ENCODE data around the gene CCL21.

CCL21 gene

GRCh38 chr9:34665381-34666250 is 44.3 kb downstream of the CCL21 start:
- peak; percentile 78 for DNase-seq

DNA sequence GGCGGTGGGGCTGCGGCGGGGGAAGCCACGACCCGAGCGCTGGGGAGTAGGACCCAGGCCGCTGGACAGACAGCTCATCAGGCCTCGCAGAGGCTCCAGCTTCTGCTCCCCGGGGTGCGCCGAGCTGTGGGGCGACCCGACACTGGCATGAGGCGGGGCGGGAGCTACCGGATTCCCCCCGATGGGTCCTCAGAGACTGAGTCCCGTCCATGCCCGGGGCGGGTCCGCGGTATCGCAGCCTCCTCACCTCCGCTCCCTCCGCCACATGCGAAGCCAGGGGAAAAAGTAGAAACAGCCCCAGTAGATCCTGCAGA is 44.9 kb downstream of the CCL21 start:
- DNase-seq: no peak

GRCh38 chr9:34664281-34665066 is 45.5 kb downstream of the CCL21 start:
- DNase-seq: peak; percentile 31

- DNase-seq: no peak
Observed at GRCh38 chr9:34663303-34663605, 46.7 kb downstream of the CCL21 start.

DNA sequence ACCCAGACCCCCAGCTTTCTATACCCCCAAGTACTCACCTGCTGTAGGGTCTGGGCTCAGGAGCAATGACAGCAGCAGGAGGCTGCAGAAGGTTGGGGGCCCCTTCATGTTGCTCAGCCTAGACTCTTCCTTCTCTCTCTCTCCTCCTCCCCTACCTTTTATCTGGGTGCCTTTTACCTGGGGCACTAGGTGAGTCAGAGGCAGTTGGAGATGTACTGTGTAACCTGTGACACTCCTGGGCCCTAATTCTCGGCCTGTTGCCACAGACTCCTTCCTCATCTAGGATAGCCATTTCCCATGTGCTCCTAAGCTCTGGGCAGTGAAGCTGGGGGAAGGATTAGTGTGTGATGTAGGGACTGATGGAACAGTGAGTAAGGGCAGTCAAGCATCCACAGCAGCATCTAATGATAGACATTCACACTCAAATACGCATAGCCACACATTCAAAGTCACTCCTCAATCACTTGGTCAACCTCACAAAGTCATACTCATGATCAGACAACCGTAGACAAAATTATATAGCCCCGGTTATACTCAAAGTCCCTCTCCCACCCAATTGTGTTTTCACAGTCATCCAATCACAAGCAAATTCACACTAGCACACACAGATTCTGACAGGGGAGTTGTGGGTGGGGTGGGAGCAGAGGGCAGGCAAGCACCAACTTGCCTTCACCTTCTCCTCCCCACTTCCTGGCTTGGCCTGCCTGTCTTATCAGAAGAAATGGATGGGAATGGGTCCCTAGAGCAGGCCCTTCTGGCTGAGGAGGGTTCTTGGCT is 47.2 kb downstream of the CCL21 start, which contains the start of gene CCL27:
Gene CCL27, minus strand, starts transcription at position 132 of the 777 bp plus-strand sequence. Its CDS starts 24 bp downstream, at position 108.
- DNase-seq: no peak

GRCh38 chr9:34659592-34660253 is 50.2 kb downstream of the CCL21 start:
- DNase-seq: no peak

Measured in SIG-M5 (cell line).